HUES48 (cell line): Measurements from ENCODE around the gene PRRC2C.
"Not testable (repeated sequence)": the region's sequence is repeated elsewhere in the genome, so short reads cannot be mapped to it uniquely, and the experiment has no call there.

ENCODE experiments used
- H3K27ac ChIP-seq: one replicate; pipeline ENCODE4 v1.7.0; 2013; ENCODE audit warnings: low read depth, low read length, inconsistent platforms
- H3K27me3 ChIP-seq: 2 replicates; pipeline ENCODE4 v1.6.1; 2013; ENCODE audit warnings: mild to moderate bottlenecking, low read length; ENCODE audit not compliant: control insufficient read depth, insufficient read depth
- H3K36me3 ChIP-seq: 2 replicates; pipeline ENCODE4 v1.6.1; 2013; ENCODE audit warnings: low read length; ENCODE audit not compliant: control insufficient read depth, insufficient read depth
- H3K4me1 ChIP-seq: 2 replicates; pipeline ENCODE4 v1.6.1; 2013; ENCODE audit warnings: mild to moderate bottlenecking, low read length; ENCODE audit not compliant: control insufficient read depth, insufficient read depth
- H3K4me3 ChIP-seq: 2 replicates; pipeline ENCODE4 v1.5.1; 2013; ENCODE audit warnings: mild to moderate bottlenecking, low read depth, low read length
- H3K9ac ChIP-seq: 2 replicates; pipeline ENCODE4 v1.6.1; 2013; ENCODE audit warnings: mild to moderate bottlenecking, low read depth, low read length, moderate library complexity
- H3K9me3 ChIP-seq: 2 replicates; pipeline ENCODE4 v1.6.1; 2013; ENCODE audit warnings: low read length; ENCODE audit not compliant: control insufficient read depth, insufficient read depth

PRRC2C gene

GRCh38 chr1:171583591-171584201, 98.4 kb downstream of the PRRC2C start:
- Histone ChIP-seq H3K27ac (no peak overlapping the region), H3K9ac (no peak overlapping the region), H3K9me3 (no peaks in the 10 kb centered on the region), H3K27me3 (no peaks in the 10 kb centered on the region), H3K4me3 (no peak overlapping the region), H3K4me1 (no peaks in the 10 kb centered on the region), H3K36me3 (peaks cover 96% of the 10 kb centered on the region)

- Histone ChIP-seq H3K4me3 (no peak overlapping the region), H3K36me3 (peaks cover 96% of the 10 kb centered on the region), H3K27me3 (no peaks in the 10 kb centered on the region), H3K27ac (no peak overlapping the region), H3K4me1 (no peaks in the 10 kb centered on the region), H3K9ac (no peak overlapping the region), H3K9me3 (no peaks in the 10 kb centered on the region)
These were observed 100.4 kb downstream of the PRRC2C start for GRCh38 chr1:171585715-171586114.

GRCh38 chr1:171588230-171588629, 102.9 kb downstream of the PRRC2C start:
- H3K9ac ChIP-seq: no peak overlapping the region
- no peaks in the 10 kb centered on the region for H3K9me3 ChIP-seq
- H3K36me3 ChIP-seq: peaks cover 96% of the 10 kb centered on the region
- no peak overlapping the region for H3K4me3 ChIP-seq
- no peak overlapping the region for H3K27ac ChIP-seq
- H3K4me1 ChIP-seq: no peaks in the 10 kb centered on the region
- H3K27me3 ChIP-seq: no peaks in the 10 kb centered on the region

- no peak overlapping the region for H3K9ac ChIP-seq
- no peaks in the 10 kb centered on the region for H3K9me3 ChIP-seq
- H3K36me3 ChIP-seq: peaks cover 84% of the 10 kb centered on the region
- no peaks in the 10 kb centered on the region for H3K4me1 ChIP-seq
- no peak overlapping the region for H3K27ac ChIP-seq
- H3K27me3 ChIP-seq: no peaks in the 10 kb centered on the region
- H3K4me3 ChIP-seq: no peak overlapping the region
These were observed 104.7 kb downstream of the PRRC2C start for GRCh38 chr1:171590022-171590421.

- H3K36me3 ChIP-seq: peaks cover 34% of the 10 kb centered on the region
These were observed 110.0 kb downstream of the PRRC2C start for GRCh38 chr1:171595324-171595723.

GRCh38 chr1:171596119-171596518, 110.8 kb downstream of the PRRC2C start:
- Histone ChIP-seq H3K4me1 (no peaks in the 10 kb centered on the region), H3K27me3 (no peaks in the 10 kb centered on the region), H3K4me3 (no peak overlapping the region), H3K9me3 (no peaks in the 10 kb centered on the region), H3K27ac (no peak overlapping the region), H3K9ac (no peak overlapping the region), H3K36me3 (peaks cover 26% of the 10 kb centered on the region)

More at GRCh38 chr1:171595324-171595723, 110.0 kb downstream of the PRRC2C start:
- no peaks in the 10 kb centered on the region for H3K4me1 ChIP-seq
- no peaks in the 10 kb centered on the region for H3K9me3 ChIP-seq
- H3K27me3 ChIP-seq: no peaks in the 10 kb centered on the region
- H3K4me3 ChIP-seq: no peak overlapping the region
- H3K9ac ChIP-seq: no peak overlapping the region
- H3K27ac ChIP-seq: no peak overlapping the region

- no peak overlapping the region for H3K4me3 ChIP-seq
- H3K9ac ChIP-seq: no peak overlapping the region
- H3K4me1 ChIP-seq: no peaks in the 10 kb centered on the region
- no peak overlapping the region for H3K27ac ChIP-seq
- no peaks in the 10 kb centered on the region for H3K9me3 ChIP-seq
- peaks cover 20% of the 10 kb centered on the region for H3K36me3 ChIP-seq
- no peaks in the 10 kb centered on the region for H3K27me3 ChIP-seq
These were observed 111.4 kb downstream of the PRRC2C start for GRCh38 chr1:171596705-171597104.

GRCh38 chr1:171597203-171597602, 111.9 kb downstream of the PRRC2C start:
- no peak overlapping the region for H3K4me3 ChIP-seq
- no peaks in the 10 kb centered on the region for H3K4me1 ChIP-seq
- H3K36me3 ChIP-seq: peaks cover 15% of the 10 kb centered on the region
- H3K27ac ChIP-seq: no peak overlapping the region
- H3K9ac ChIP-seq: no peak overlapping the region
- no peaks in the 10 kb centered on the region for H3K9me3 ChIP-seq
- no peaks in the 10 kb centered on the region for H3K27me3 ChIP-seq

GRCh38 chr1:171600310-171600709, 115.0 kb downstream of the PRRC2C start:
- not testable (repeated sequence) for H3K9me3 ChIP-seq, H3K27ac ChIP-seq, H3K4me1 ChIP-seq, H3K9ac ChIP-seq, H3K4me3 ChIP-seq, H3K27me3 ChIP-seq, H3K36me3 ChIP-seq

- no peaks in the 10 kb centered on the region for H3K27me3 ChIP-seq
- no peak overlapping the region for H3K9ac ChIP-seq
- H3K27ac ChIP-seq: no peak overlapping the region
- H3K36me3 ChIP-seq: no peaks in the 10 kb centered on the region
- no peak overlapping the region for H3K4me3 ChIP-seq
- H3K9me3 ChIP-seq: no peaks in the 10 kb centered on the region
- H3K4me1 ChIP-seq: peaks cover 6% of the 10 kb centered on the region; the same call in 1 of the 2 replicates
These were observed 115.5 kb downstream of the PRRC2C start for GRCh38 chr1:171600862-171601261.

- not testable (repeated sequence) for H3K9ac ChIP-seq, H3K4me1 ChIP-seq, H3K9me3 ChIP-seq, H3K36me3 ChIP-seq, H3K4me3 ChIP-seq, H3K27ac ChIP-seq, H3K27me3 ChIP-seq
These were observed 117.7 kb downstream of the PRRC2C start for GRCh38 chr1:171603042-171603441.
